MG63 (cell line): ENCODE measurements around the gene MANSC4. TPM values are rescaled to one million over a fixed set of nuclear protein-coding genes. Genes with fewer than 3 reads are reported as not detected.

ENCODE experiments used
- DNase-seq: peaks from one replicate; pipeline ENCODE4 v3.0.0-alpha.2; 2020
- H3K27me3 ChIP-seq: fragments of 250-450 bp; sonication (Bioruptor Pico); 2 replicates; pipeline ENCODE4 v1.5.1; 2020; ENCODE audit warnings: mild to moderate bottlenecking, moderate library complexity
- H3K36me3 ChIP-seq: fragments of 250-450 bp; sonication (Bioruptor Pico); 2 replicates; pipeline ENCODE4 v1.5.1; 2020; ENCODE audit warnings: mild to moderate bottlenecking, moderate library complexity
- H3K4me3 ChIP-seq: fragments of 250-450 bp; sonication (Bioruptor Pico); 2 replicates; pipeline ENCODE4 v1.5.1; 2020; ENCODE audit warnings: mild to moderate bottlenecking, moderate library complexity
- H3K9me3 ChIP-seq: fragments of 250-450 bp; sonication (Bioruptor Pico); 2 replicates; pipeline ENCODE4 v1.5.1; 2020; ENCODE audit warnings: mild to moderate bottlenecking, moderate library complexity
- total RNA-seq: library from RNA; depleted of rRNA; stranded (reverse); fragments of >200 nt; shearing (Covaris generic); gene quantifications from 2 replicates; pipeline ENCODE4 v1.2.3, GENCODE V29; 2014; ENCODE audit warnings: low replicate concordance; rRNA removed

Gene MANSC4
- total RNA-seq, result not detected in 2 replicates

DNA sequence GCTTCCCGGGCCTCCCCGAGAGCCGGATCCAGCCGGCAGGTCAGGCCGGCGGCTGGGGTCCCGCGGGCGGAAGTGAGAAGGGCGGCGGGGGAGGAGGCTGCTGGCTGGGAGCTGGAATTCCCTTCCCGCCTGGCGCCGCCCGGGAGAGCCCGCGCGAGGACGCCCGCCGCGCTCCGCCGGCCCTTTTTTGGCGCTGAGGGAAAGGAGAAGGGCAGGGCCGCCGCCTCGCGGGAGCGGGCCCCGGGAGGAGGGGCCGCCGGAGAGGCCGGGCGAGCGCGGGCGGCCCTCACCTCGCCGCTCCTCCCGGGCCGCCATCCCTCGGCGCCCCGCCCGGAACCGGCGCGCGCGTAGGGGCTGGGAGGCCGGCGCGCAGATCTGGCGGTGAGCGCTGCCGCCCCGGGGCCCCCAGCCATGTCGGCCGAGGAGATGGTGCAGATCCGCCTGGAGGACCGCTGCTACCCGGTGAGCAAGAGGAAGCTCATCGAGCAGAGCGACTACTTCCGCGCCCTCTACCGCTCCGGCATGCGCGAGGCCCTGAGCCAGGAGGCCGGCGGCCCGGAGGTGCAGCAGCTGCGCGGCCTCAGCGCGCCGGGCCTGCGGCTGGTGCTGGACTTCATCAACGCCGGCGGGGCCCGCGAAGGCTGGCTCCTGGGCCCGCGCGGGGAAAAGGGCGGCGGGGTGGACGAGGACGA, at the start of gene MANSC4, which contains the start of gene KLHL42:
Gene MANSC4, minus strand, starts transcription at position 317 of the 692 bp plus-strand sequence. CDS start 8,960 bp downstream, outside the sequence.
Gene KLHL42, plus strand, starts transcription at position 314 of the 692 bp plus-strand sequence. Its CDS starts 98 bp downstream, at position 412.
- H3K27me3 ChIP-seq, result no peaks in the 10 kb centered on the region
- peak within 1 kb of the TSS; percentile 76 for H3K4me3 ChIP-seq
- peaks cover 31% of the 10 kb centered on the region for H3K36me3 ChIP-seq
- no peaks in the 10 kb centered on the region for H3K9me3 ChIP-seq
- DNase-seq, result peak; percentile 85

DNA sequence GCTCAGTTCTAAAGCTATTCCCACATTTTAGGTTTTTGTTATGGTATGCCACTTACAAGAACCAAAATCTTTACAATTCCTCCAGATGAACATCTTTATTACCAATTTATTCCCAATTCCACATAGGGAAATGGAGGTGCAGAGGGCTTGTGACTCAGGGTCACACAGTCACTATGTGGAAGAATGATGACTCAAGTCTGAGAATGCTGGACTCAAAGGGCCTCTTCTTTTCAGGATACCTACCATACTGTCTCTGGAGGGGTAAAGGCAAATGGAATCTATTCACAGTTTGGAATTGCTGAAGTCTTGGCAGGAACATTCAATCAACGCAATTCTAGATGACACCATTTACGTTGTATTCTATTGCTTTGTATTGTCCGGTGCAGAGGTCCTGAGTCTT, 48.2 kb upstream of the MANSC4 start:
- no peaks in the 10 kb centered on the region for H3K9me3 ChIP-seq
- DNase-seq, result no peak
- no peaks in the 10 kb centered on the region for H3K27me3 ChIP-seq
- H3K4me3 ChIP-seq, result no peak overlapping the region
- no peaks in the 10 kb centered on the region for H3K36me3 ChIP-seq

DNA sequence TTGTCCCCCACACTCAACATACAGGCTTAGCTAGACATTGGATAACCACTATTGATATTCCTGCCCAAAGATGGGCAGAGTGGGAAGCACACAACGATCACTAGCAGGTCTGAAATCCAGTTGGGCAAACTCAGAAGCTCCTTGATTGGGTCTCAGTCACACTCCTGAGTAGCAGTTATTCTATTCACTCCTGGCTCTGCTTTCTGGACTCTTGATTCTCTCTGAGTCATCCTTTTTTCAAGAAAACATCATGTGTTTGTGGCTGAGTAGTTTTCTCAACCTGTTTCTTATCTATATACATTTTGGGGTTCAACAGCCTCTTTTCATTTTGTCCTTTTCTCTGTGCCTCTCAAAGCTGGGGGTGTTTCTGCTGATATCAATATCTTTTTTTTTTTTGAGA, 46.0 kb upstream of the MANSC4 start:
- no peak for DNase-seq
- Histone ChIP-seq H3K4me3 (no peak overlapping the region), H3K36me3 (no peaks in the 10 kb centered on the region), H3K9me3 (no peaks in the 10 kb centered on the region), H3K27me3 (no peaks in the 10 kb centered on the region)

DNA sequence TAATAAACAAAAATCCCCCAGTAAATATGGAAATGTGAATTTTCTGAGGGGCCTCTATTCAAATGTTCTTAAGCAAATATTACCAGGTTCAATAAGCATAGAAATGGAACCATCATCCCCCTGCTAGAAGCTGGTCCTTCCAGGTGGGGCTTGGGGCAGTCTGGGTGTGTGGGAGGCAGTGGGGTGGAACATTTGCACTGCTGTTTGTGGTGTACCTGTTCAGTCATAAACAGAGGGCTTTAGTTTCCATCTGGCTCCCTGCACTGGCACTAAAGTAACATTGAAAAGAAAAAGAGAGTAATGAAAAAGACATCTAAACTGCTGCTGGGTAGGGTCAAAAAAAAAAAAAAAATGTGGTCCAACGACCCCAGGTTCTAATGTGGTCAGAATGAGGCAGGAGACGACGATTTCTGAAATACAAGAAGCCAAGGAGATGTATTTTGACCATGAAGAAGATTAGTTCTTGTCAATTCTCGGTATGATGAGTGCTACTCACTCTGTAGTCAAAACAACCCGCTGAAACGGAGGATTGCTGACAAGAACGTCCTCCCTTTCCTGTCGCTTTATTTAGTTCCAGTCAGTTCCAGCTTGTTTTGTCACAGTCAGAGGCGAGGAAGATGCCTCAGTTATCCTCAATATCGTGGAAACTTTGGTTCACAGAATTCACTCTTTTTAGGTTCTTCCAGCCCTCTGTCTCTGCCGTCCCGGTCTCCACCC, 44.2 kb upstream of the MANSC4 start:
- Histone ChIP-seq H3K27me3 (no peaks in the 10 kb centered on the region), H3K36me3 (no peaks in the 10 kb centered on the region)

DNA sequence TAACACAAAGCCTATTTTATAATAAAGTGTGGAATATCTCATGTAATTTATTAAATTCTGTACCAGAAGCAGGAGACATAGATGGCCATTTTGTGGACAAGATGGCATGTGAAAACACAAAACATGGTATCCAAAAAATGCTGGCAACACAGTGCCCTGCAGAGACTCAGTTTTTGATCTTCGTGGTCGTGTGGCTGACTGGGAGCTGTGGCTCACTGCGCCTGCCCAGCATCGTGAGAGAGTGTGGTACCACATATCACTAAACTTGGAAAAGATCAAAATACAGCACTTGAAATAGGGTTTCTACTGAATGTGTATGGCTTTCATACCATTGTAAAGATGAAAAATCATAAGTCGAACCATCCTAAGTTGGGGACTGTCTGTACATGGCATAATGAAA, 43.0 kb upstream of the MANSC4 start:
- Histone ChIP-seq H3K4me3 (no peak overlapping the region), H3K36me3 (no peaks in the 10 kb centered on the region), H3K27me3 (no peaks in the 10 kb centered on the region), H3K9me3 (no peaks in the 10 kb centered on the region)
- DNase-seq, result no peak

More for the DNA sequence above, 44.2 kb upstream of the MANSC4 start:
- no peak for DNase-seq
- no peaks in the 10 kb centered on the region for H3K9me3 ChIP-seq
- no peak overlapping the region for H3K4me3 ChIP-seq

DNA sequence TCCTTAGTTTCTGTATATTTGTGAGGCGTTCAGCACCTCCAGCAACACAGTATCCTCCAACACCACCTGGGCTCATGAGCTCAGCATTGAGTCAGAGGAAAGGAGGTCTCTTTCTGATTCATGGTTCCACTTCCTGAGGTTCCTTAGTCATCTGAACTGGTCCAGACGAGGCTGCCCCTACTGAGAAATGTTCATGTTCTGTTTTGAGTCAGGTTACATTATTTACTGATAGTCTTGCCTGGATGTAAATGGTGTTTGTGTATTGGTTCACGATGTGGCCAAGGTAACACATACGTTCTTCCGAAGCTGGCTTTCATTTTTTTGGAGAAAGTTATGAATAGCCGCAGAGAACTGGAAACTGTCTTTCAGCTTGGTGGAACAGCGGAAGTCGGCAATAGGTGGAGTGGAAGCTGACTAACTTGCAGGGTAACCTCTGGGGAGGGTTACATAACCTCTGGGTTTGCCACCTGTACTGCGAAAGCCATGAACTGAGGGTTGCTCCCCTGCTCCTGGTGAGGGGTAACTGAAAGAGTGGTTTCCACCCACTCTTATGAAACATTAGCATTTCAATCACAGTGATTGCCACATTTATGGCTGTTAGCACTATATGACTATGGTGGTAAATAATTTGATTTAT, 42.2 kb upstream of the MANSC4 start:
- peak; percentile 50 for DNase-seq
- Histone ChIP-seq H3K9me3 (no peaks in the 10 kb centered on the region), H3K4me3 (no peak overlapping the region), H3K27me3 (no peaks in the 10 kb centered on the region), H3K36me3 (no peaks in the 10 kb centered on the region)

DNA sequence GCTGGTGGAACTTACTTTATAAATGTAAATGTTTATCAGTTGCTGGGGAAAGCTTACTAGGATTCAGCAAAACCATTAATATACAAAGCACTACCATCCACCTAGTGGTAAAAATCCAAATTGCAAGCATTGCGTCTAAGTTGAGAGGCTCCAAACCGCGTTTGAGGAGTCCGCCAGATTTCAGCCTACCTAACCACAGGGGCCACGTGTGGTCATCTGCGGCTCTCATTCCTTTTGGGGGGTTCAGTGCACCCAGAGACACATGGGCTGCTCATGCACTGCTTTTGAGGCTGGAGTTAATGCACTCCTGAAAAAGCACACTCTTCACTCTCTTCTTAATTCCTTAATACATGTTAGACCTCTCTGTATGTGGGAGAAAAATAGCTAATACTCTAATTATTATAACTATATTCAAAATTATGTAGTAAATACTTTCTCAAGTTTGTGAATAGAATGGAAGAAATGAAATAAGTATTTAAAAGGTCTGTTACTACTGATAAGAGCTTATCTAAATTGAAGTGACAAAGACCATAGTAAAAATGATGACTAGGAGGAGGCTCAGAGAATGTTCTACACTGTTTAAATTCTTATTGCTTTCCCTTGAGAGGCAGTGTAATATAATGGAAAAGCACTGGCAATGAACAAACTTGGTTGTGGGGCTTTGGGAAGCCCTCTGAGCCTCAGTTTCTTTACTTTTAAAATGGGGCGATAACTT, 41.4 kb upstream of the MANSC4 start:
- no peaks in the 10 kb centered on the region for H3K36me3 ChIP-seq
- H3K27me3 ChIP-seq, result no peaks in the 10 kb centered on the region
- DNase-seq, result peak; percentile 33
- no peaks in the 10 kb centered on the region for H3K9me3 ChIP-seq
- no peak overlapping the region for H3K4me3 ChIP-seq

DNA sequence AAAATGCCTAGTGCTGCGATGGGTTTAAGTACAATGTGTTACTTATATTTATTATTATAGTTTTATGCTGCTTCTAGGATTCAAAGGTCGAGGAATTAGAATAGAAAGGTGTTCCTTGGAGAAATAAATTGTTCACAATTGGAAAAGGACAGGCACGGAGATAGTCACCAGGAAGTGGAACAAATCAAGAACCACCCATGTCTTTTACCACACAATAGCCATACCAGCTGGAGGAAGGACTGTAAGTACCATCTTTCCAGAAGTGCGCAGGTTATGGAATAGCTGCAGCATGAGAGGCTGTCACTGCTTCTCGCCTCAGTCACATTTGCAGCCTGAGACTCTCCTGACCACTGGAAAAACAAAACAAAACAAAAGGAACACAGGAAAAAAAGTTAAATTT, 40.5 kb upstream of the MANSC4 start:
- Histone ChIP-seq H3K4me3 (no peak overlapping the region), H3K27me3 (no peaks in the 10 kb centered on the region), H3K36me3 (no peaks in the 10 kb centered on the region), H3K9me3 (no peaks in the 10 kb centered on the region)
- no peak for DNase-seq

DNA sequence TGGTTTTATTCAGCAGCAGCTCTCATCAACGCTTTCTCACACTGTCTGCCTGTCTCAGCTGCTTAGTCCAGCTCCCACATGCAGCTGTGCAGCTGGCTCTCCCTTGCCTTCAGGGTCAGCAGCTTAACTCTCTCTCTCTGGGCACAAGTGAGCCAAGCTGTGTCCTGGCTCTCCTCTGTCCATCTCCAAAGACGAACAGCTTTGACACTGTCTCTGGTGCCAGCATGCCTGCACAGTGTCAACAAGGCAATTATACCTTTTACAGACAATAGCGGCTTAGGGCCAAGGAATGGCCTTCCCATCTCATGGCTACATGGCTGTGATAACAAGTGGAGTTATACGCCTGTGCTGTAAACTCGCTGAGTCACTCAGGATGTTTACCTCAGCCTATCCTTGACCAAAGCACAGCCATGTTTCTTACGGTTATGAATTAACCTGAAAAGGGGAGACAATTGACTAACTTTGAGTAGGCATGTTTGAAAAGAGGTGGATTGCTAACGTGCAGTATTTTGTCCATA, 38.4 kb upstream of the MANSC4 start:
- H3K9me3 ChIP-seq, result no peaks in the 10 kb centered on the region
- no peak for DNase-seq
- H3K36me3 ChIP-seq, result no peaks in the 10 kb centered on the region
- no peaks in the 10 kb centered on the region for H3K27me3 ChIP-seq
- H3K4me3 ChIP-seq, result no peak overlapping the region

DNA sequence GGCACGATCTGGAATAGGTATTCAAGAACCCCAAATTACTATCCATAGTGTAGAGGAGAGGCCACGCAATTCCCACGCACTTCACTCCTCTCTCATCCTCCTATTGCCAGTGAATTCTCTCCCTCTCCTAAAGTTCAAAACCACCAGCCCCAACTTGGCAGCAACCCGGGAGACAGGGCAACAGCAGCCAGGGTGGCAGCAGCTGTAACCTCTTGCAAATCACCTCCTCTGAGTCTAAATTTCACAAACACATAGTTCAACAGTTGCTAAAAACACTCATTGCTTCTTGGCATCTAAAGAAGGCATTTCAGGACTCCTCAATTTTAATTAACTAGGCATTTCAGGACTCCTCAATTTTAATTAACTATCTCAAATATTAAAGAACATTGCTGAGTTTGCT, 37.7 kb upstream of the MANSC4 start:
- H3K4me3 ChIP-seq, result no peak overlapping the region
- H3K9me3 ChIP-seq, result no peaks in the 10 kb centered on the region
- no peak for DNase-seq
- no peaks in the 10 kb centered on the region for H3K36me3 ChIP-seq
- no peaks in the 10 kb centered on the region for H3K27me3 ChIP-seq

DNA sequence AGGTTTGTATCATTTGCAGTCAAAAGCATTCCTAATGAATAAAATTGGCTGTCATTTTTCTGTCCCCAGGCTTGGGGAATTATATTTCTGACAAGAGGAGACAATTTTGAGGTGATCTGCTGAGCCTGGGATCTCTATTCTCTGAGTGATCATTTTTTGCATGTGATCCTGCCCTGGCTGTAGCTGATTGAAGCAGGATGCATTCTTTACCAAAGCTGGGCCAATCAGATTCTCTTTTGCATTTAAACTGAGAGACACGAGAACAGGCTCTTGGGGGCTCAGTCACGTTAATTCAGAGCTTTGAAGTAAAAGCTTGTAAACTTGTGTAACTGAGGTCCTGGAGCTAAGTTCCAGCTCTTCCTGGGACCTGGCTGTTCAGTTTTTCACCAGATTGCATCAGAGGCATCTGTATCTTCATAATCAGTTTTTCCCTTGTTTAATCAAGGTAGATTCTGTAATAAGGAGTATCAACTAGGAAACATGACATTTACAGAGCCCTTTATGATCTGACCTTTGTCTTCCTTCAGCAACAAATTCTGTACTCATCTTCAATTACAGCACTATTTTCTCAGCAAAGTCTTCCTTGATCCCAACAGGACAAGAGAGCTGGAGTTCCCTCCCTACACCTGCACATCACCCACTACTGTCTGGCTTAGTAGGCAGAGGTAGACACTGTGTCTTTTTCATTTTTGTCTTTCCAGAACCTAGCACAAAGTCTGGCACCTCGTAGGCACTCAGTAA, 35.0 kb upstream of the MANSC4 start:
- no peaks in the 10 kb centered on the region for H3K27me3 ChIP-seq
- H3K9me3 ChIP-seq, result no peaks in the 10 kb centered on the region
- no peak for DNase-seq
- no peak overlapping the region for H3K4me3 ChIP-seq
- no peaks in the 10 kb centered on the region for H3K36me3 ChIP-seq

DNA sequence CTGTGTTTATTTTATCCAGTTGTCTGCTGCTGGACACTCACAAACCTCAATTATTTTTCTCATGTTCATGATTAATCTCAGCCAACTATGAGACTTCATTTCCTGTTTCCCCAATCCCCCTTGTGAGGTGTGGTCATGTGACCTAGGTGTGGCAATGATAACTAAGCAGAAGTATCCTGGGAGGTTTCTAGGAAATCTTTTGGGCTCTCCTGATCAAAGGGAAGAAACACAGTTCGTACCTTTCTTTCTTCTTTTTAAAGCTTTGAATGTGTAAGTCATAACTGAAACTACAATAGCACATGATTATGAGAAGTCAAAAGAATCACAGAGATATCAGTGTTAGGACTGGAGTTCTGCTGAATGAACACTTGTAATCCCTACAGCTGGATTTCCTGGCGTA, 34.4 kb upstream of the MANSC4 start:
- Histone ChIP-seq H3K4me3 (no peak overlapping the region), H3K27me3 (no peaks in the 10 kb centered on the region), H3K36me3 (no peaks in the 10 kb centered on the region), H3K9me3 (no peaks in the 10 kb centered on the region)
- no peak for DNase-seq

DNA sequence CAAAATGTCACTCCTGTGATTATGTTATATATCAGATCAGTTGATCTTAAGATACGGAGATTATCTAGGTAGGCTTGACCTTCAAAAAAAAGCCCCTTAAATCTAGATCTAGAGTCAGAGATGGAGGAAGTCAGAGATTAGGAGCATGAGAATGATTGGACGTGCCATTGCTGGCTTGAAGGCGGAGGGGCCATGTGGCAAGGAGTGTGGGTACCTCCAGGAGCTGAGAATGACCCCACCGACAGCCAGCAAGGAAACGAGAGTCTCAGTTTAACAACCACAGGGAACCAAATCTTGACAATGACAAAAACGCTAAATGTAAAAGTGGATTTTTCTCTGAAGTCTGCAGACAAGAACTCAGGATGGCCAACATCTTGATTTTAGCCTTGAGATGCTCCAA, 32.5 kb upstream of the MANSC4 start:
- H3K4me3 ChIP-seq, result no peak overlapping the region
- no peaks in the 10 kb centered on the region for H3K36me3 ChIP-seq
- no peaks in the 10 kb centered on the region for H3K9me3 ChIP-seq
- DNase-seq, result no peak
- H3K27me3 ChIP-seq, result no peaks in the 10 kb centered on the region

DNA sequence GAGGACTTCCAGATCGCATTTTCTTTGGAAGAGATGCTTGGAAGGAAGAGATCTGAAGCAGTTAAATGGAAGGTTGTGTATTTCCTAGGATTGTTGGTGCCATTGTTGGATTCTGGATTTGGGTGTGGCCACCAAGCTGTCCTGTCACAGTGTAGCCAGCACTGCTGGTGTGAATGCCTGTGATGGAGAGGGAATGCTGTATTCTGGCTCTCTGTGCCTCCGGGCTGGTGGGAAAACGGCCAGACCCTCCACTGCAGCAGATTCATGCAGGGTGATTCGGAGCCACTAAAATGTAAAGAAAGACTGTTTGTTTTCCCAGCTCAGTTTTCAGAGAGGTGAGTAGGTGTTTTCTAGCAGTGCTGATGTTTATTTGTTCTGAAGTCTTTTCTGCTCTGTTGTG, 30.7 kb upstream of the MANSC4 start:
- DNase-seq, result no peak
- no peak overlapping the region for H3K4me3 ChIP-seq
- no peaks in the 10 kb centered on the region for H3K9me3 ChIP-seq
- no peaks in the 10 kb centered on the region for H3K27me3 ChIP-seq
- H3K36me3 ChIP-seq, result no peaks in the 10 kb centered on the region

DNA sequence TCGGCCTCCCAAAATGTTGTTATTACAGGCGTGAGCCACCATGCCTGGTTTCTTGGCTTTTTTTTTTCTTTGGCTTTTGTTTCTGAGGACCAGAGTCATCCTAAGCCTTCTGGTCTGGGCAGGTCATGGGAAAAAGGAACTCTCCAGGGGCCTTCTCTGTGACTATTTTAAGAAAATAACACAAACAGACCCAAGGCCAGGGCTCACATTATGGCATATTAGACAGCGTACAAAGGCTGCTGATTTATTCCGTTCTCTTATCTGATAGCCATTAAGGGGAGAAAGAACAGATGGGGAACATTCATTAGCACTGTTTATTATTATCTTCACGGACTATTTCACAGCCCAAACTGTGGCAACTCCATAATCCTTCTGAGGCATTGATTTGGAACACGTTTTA, 28.8 kb upstream of the MANSC4 start:
- H3K36me3 ChIP-seq, result no peaks in the 10 kb centered on the region
- no peaks in the 10 kb centered on the region for H3K27me3 ChIP-seq
- H3K9me3 ChIP-seq, result no peaks in the 10 kb centered on the region
- H3K4me3 ChIP-seq, result no peak overlapping the region
- DNase-seq, result no peak

DNA sequence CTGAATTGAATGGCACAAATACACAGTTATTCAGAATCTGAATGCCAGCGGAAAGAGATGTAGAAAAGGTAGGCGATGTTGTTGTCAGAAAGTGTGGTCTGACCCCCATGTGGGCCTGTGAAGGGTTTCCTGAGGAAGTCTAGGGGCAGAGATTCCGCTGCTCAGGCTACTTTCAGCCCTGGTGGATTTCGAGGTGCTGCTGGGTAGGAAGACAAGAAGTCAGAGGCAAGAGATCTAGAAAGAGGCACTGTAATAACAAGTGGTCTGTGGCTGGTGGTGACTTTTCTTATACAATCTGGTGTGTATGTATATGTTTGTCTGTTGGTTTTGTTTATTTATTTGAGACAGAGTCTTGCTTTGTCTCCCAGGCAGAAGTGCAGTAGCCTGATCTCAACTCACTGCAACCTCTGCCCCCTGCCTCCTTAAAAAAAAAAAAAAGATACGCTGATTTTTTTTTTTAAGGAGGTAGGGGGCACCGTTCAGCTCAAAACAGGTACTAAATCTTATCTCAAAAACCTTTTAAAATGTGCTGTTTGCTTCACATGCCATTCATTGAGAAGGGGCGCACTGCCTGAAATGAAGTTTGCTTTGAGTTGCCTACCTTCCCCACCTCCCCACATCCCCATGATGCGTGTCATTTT, 27.1 kb upstream of the MANSC4 start:
- no peak overlapping the region for H3K4me3 ChIP-seq
- no peak for DNase-seq
- H3K9me3 ChIP-seq, result no peaks in the 10 kb centered on the region
- H3K36me3 ChIP-seq, result no peaks in the 10 kb centered on the region
- no peaks in the 10 kb centered on the region for H3K27me3 ChIP-seq
